ENCODE data around the gene GASK1A. TPM values are rescaled to one million over a fixed set of nuclear protein-coding genes. Genes with fewer than 3 reads are reported as not detected.

GASK1A gene
- total and polyA plus RNA-seq, 4 donors = 0.79 to 22.8 (median 4.6) TPM

DNA sequence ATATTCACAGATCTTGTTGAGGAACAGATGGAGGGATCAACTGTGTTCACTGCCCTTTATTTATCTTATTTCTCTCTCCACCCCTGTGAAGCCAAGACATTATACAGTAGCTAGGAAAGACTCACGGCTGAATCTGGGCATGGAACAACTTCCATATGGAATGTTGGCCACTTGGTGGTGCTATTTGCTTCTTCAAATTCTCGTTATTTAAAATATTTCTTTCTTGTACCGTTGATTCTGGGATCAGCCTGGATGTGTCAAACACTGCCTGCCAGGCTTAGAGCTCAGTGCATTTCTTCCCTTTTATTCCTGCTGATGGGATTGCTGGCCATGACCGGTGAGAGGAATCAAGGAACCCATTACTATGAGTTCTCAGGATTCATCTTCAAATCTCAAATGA lies 17.5 kb upstream of the GASK1A start:
- Histone ChIP-seq H3K27me3 (ENCODE audit: control insufficient read depth in 4 of 4, insufficient read depth in 4 of 4, low read length in 3 of 4) (no peaks in the 10 kb centered on the region), H3K9ac (ENCODE audit: low read depth in 1 of 2, low read length in 2 of 2) (no peak overlapping the region), H3K36me3 (ENCODE audit: control insufficient read depth in 4 of 4, insufficient read depth in 3 of 4, low read depth in 1 of 4, low read length in 3 of 4) (no peaks in the 10 kb centered on the region), H3K4me3 (ENCODE audit: low read depth in 1 of 3, low read length in 3 of 3) (no peak overlapping the region), H3K9me3 (ENCODE audit: control insufficient read depth in 4 of 4, low read length in 3 of 4) (no peaks in the 10 kb centered on the region), H3K4me1 (ENCODE audit: control insufficient read depth in 4 of 4, insufficient read depth in 4 of 4, low read length in 3 of 4) (peaks cover 0 to 3% (median 1%) of the 10 kb centered on the region in 4 donors), H3K27ac (ENCODE audit: low read depth in 1 of 2, low read length in 2 of 2) (no peak overlapping the region)
- WGBS = 8% methylated on average over 4 of the region's 4 CpGs
- TF ChIP-seq RAD21 (IDR thresholded peaks at IDR 0.05) (peak; percentile 92 to 96), FOXA2 (IDR thresholded peaks at IDR 0.05) (no peak), EGR1 (IDR thresholded peaks at IDR 0.05; ENCODE audit: low read depth in 2 of 2) (no peak), HNF4G (IDR thresholded peaks at IDR 0.05) (no peak), SP1 (IDR thresholded peaks at IDR 0.05) (no peak), GABPA (IDR thresholded peaks at IDR 0.05 in 1 of 2, conservative IDR thresholded peaks at IDR 0.05 in 1 of 2) (no peak), HNF4A (conservative IDR thresholded peaks at IDR 0.05) (peak in 1 of 2 donors; percentile 3), FOXA1 (IDR thresholded peaks at IDR 0.05) (no peak), MAX (IDR thresholded peaks at IDR 0.05) (no peak), RXRA (IDR thresholded peaks at IDR 0.05) (no peak), ZBTB33 (IDR thresholded peaks at IDR 0.05) (no peak), TAF1 (conservative IDR thresholded peaks at IDR 0.05) (no peak), YY1 (IDR thresholded peaks at IDR 0.05) (no peak), ATF3 (IDR thresholded peaks at IDR 0.05) (no peak), NR2F2 (IDR thresholded peaks at IDR 0.05) (no peak), JUND (IDR thresholded peaks at IDR 0.05) (no peak)
- TF ChIP-seq, protein P1, sequence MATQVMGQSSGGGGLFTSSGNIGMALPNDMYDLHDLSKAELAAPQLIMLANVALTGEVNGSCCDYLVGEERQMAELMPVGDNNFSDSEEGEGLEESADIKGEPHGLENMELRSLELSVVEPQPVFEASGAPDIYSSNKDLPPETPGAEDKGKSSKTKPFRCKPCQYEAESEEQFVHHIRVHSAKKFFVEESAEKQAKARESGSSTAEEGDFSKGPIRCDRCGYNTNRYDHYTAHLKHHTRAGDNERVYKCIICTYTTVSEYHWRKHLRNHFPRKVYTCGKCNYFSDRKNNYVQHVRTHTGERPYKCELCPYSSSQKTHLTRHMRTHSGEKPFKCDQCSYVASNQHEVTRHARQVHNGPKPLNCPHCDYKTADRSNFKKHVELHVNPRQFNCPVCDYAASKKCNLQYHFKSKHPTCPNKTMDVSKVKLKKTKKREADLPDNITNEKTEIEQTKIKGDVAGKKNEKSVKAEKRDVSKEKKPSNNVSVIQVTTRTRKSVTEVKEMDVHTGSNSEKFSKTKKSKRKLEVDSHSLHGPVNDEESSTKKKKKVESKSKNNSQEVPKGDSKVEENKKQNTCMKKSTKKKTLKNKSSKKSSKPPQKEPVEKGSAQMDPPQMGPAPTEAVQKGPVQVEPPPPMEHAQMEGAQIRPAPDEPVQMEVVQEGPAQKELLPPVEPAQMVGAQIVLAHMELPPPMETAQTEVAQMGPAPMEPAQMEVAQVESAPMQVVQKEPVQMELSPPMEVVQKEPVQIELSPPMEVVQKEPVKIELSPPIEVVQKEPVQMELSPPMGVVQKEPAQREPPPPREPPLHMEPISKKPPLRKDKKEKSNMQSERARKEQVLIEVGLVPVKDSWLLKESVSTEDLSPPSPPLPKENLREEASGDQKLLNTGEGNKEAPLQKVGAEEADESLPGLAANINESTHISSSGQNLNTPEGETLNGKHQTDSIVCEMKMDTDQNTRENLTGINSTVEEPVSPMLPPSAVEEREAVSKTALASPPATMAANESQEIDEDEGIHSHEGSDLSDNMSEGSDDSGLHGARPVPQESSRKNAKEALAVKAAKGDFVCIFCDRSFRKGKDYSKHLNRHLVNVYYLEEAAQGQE (IDR thresholded peaks at IDR 0.05) = no peak
- TF ChIP-seq, protein P2, sequence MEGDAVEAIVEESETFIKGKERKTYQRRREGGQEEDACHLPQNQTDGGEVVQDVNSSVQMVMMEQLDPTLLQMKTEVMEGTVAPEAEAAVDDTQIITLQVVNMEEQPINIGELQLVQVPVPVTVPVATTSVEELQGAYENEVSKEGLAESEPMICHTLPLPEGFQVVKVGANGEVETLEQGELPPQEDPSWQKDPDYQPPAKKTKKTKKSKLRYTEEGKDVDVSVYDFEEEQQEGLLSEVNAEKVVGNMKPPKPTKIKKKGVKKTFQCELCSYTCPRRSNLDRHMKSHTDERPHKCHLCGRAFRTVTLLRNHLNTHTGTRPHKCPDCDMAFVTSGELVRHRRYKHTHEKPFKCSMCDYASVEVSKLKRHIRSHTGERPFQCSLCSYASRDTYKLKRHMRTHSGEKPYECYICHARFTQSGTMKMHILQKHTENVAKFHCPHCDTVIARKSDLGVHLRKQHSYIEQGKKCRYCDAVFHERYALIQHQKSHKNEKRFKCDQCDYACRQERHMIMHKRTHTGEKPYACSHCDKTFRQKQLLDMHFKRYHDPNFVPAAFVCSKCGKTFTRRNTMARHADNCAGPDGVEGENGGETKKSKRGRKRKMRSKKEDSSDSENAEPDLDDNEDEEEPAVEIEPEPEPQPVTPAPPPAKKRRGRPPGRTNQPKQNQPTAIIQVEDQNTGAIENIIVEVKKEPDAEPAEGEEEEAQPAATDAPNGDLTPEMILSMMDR (IDR thresholded peaks at IDR 0.05; ENCODE audit: low read depth, low read length, missing input control) = peak; percentile 78
- DNase-seq (ENCODE audit: low spot score) = no peak
